ENCODE results near the gene TADA2A. TPM values are rescaled to one million over a fixed set of nuclear protein-coding genes. Genes with fewer than 3 reads are reported as not detected.
"Not testable (repeated sequence)": the region's sequence is repeated elsewhere in the genome, so short reads cannot be mapped to it uniquely, and the experiment has no call there.

Gene TADA2A
- total RNA-seq, 1 donor from 2014 or later = 41.9 TPM

DNA sequence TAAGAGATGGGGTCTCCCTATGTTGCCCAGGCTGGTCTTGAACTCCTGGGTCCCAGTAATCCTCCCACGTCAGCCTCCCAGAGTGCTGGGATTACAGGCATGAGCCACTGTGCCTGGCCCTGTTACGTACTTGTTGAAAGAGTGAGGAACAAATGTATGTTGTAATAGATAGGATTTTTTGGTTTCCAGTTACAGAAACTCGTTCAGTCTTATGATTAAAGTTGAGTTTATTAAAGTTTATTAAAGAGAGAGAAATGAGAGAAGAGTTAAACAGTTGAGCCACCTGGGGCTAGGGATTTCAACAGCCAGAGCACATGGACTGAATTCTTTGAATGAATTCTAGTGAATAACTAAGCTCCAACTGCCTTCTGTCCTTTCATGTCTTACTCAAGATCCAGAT, 3.7 kb downstream of the TADA2A start:
- Mint-ChIP-seq H3K9me3 (no peaks in the 10 kb centered on the region), H3K4me1 (ENCODE audit: low read depth) (peaks cover 34% of the 10 kb centered on the region), H3K36me3 (ENCODE audit: low read depth) (peaks cover 37% of the 10 kb centered on the region), H3K4me3 (no peak overlapping the region), H3K27ac (peak overlapping the region; percentile 38), H3K27me3 (ENCODE audit: insufficient read depth) (no peaks in the 10 kb centered on the region)
- intact Hi-C loops (cut with micrococcal nuclease) = no loop called here
- DNase-seq (ENCODE audit: low spot score) = no peak

- H3K36me3 Mint-ChIP-seq (ENCODE audit: low read depth) = peaks cover 29% of the 10 kb centered on the region
- no peak overlapping the region for H3K27ac Mint-ChIP-seq
- H3K9me3 Mint-ChIP-seq = no peaks in the 10 kb centered on the region
- no peak for DNase-seq (ENCODE audit: low spot score)
- intact Hi-C loops (cut with micrococcal nuclease) = no loop called here
- no peaks in the 10 kb centered on the region for H3K27me3 Mint-ChIP-seq (ENCODE audit: insufficient read depth)
- H3K4me3 Mint-ChIP-seq = no peak overlapping the region
- peaks cover 19% of the 10 kb centered on the region for H3K4me1 Mint-ChIP-seq (ENCODE audit: low read depth)
Measured at GRCh38 chr17:37413875-37414519, 7.3 kb downstream of the TADA2A start.

DNA sequence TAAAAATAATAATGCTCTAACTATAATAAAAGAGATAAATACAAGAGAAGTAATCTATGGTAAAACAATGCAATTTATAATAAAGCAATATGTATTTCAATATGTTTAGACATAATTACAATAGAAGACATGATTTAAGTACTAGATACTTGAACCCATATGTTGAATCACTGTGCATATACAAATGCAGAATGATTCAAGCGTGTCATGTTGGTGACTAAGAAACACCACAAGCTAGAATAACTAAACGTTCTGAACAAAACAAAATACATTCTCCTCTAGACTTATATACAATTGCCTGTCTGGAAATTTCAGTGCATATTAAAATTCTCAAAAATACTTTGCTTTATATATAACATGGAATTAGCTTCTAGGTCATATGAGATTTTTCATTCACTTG, 11.2 kb downstream of the TADA2A start:
- H3K4me3 Mint-ChIP-seq = no peak overlapping the region
- H3K9me3 Mint-ChIP-seq = no peaks in the 10 kb centered on the region
- DNase-seq (ENCODE audit: low spot score) = no peak
- intact Hi-C loops (cut with micrococcal nuclease) = no loop called here
- no peaks in the 10 kb centered on the region for H3K27me3 Mint-ChIP-seq (ENCODE audit: insufficient read depth)
- H3K36me3 Mint-ChIP-seq (ENCODE audit: low read depth) = peaks cover 21% of the 10 kb centered on the region
- H3K27ac Mint-ChIP-seq = no peak overlapping the region
- H3K4me1 Mint-ChIP-seq (ENCODE audit: low read depth) = peaks cover 7% of the 10 kb centered on the region

- Mint-ChIP-seq H3K4me1 (ENCODE audit: low read depth) (no peaks in the 10 kb centered on the region), H3K4me3 (no peak overlapping the region), H3K9me3 (no peaks in the 10 kb centered on the region), H3K36me3 (ENCODE audit: low read depth) (peaks cover 22% of the 10 kb centered on the region), H3K27ac (peak overlapping the region; percentile 6), H3K27me3 (ENCODE audit: insufficient read depth) (no peaks in the 10 kb centered on the region)
- no peak for DNase-seq (ENCODE audit: low spot score)
- intact Hi-C loops (cut with micrococcal nuclease) = no loop called here
Measured at GRCh38 chr17:37422971-37423625, 16.4 kb downstream of the TADA2A start.

DNA sequence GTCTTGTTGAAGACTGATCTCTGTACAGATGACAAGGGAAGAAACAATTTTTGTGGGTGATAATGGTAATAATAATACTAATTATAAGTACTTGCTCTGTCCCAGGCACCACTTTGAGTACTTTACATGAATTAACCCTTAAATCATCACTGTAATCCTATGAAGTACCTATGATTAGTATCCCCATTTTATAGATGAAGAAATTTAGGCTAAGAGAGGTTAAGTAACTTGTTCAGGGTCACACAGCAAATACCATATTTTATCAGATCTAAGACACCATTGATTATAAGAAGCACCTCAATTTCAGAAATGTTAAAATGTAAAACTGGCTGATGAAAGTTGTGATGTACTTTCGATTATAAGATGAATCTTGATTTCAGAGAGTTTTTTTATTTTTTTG, 18.6 kb downstream of the TADA2A start:
- DNase-seq (ENCODE audit: low spot score) = no peak
- Mint-ChIP-seq H3K27ac (no peak overlapping the region), H3K4me1 (ENCODE audit: low read depth) (peaks cover 14% of the 10 kb centered on the region), H3K9me3 (no peaks in the 10 kb centered on the region), H3K4me3 (no peak overlapping the region), H3K27me3 (ENCODE audit: insufficient read depth) (no peaks in the 10 kb centered on the region), H3K36me3 (ENCODE audit: low read depth) (peaks cover 34% of the 10 kb centered on the region)
- intact Hi-C loops (cut with micrococcal nuclease) = no loop called here

GRCh38 chr17:37429039-37429438, 22.4 kb downstream of the TADA2A start:
- Mint-ChIP-seq H3K4me3 (no peak overlapping the region), H3K4me1 (ENCODE audit: low read depth) (peaks cover 33% of the 10 kb centered on the region), H3K27me3 (ENCODE audit: insufficient read depth) (no peaks in the 10 kb centered on the region), H3K9me3 (no peaks in the 10 kb centered on the region), H3K36me3 (ENCODE audit: low read depth) (peaks cover 38% of the 10 kb centered on the region), H3K27ac (peak overlapping the region; percentile 55)
- no peak for DNase-seq (ENCODE audit: low spot score)
- intact Hi-C loops (cut with micrococcal nuclease) = no loop called here

DNA sequence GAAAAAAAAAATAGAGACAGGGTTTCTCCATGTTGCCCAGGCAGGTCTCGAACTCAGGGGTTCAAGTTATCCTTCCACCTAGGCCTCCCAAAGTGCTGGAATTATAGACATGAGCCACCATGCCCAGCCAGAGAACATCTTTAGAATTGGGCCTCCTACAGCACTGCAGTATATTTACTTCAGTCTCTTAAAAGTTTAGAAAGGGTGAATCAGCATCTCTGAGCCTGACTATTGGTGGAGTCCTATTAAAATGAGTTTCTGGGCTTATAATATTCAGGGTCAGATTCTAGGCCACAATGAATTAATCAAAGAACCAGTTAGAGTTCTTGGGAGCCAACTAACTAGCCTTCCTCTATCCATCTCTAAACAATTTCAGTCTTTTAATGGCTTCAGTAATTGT, 22.8 kb downstream of the TADA2A start:
- H3K4me3 Mint-ChIP-seq = peak overlapping the region; percentile 19
- peaks cover 37% of the 10 kb centered on the region for H3K4me1 Mint-ChIP-seq (ENCODE audit: low read depth)
- H3K27ac Mint-ChIP-seq = peak overlapping the region; percentile 95
- intact Hi-C loops (cut with micrococcal nuclease) = no loop called here
- H3K27me3 Mint-ChIP-seq (ENCODE audit: insufficient read depth) = no peaks in the 10 kb centered on the region
- no peak for DNase-seq (ENCODE audit: low spot score)
- peaks cover 41% of the 10 kb centered on the region for H3K36me3 Mint-ChIP-seq (ENCODE audit: low read depth)
- H3K9me3 Mint-ChIP-seq = no peaks in the 10 kb centered on the region

- intact Hi-C loops (cut with micrococcal nuclease) = loop anchor here (1.0 to 2.0 kb wide), 4 partner anchors 23 to 140 kb away; partner anchors contain the start of gene DUSP14
- H3K27ac Mint-ChIP-seq = peak overlapping the region; percentile 95
- H3K27me3 Mint-ChIP-seq (ENCODE audit: insufficient read depth) = no peaks in the 10 kb centered on the region
- DNase-seq (ENCODE audit: low spot score) = no peak
- H3K9me3 Mint-ChIP-seq = no peaks in the 10 kb centered on the region
- peaks cover 37% of the 10 kb centered on the region for H3K4me1 Mint-ChIP-seq (ENCODE audit: low read depth)
- peaks cover 39% of the 10 kb centered on the region for H3K36me3 Mint-ChIP-seq (ENCODE audit: low read depth)
- peak overlapping the region; percentile 19 for H3K4me3 Mint-ChIP-seq
Measured at GRCh38 chr17:37430051-37430627, 23.5 kb downstream of the TADA2A start.

DNA sequence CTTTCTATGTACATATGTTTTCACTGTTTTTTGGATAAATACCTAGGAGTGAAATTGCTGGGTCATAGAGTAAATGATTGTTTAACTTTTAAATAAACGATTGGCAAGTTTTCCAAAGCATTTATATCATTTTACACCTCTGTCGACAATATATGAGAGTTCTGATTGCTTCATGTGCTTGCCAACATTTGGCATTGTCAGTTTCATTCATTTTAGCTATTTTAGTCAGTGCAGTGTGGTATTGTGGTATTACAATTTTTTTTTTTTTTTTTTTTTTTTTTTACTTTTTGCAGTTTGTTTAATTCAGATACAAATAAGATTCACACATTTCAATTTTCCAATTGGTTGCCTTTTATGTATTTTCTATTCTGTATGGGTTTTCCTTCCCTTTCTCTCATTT, 26.0 kb downstream of the TADA2A start:
- H3K27me3 Mint-ChIP-seq (ENCODE audit: insufficient read depth) = no peaks in the 10 kb centered on the region
- peaks cover 31% of the 10 kb centered on the region for H3K36me3 Mint-ChIP-seq (ENCODE audit: low read depth)
- intact Hi-C loops (cut with micrococcal nuclease) = no loop called here
- H3K4me1 Mint-ChIP-seq (ENCODE audit: low read depth) = peaks cover 37% of the 10 kb centered on the region
- H3K9me3 Mint-ChIP-seq = no peaks in the 10 kb centered on the region
- no peak overlapping the region for H3K27ac Mint-ChIP-seq
- DNase-seq (ENCODE audit: low spot score) = no peak
- no peak overlapping the region for H3K4me3 Mint-ChIP-seq

DNA sequence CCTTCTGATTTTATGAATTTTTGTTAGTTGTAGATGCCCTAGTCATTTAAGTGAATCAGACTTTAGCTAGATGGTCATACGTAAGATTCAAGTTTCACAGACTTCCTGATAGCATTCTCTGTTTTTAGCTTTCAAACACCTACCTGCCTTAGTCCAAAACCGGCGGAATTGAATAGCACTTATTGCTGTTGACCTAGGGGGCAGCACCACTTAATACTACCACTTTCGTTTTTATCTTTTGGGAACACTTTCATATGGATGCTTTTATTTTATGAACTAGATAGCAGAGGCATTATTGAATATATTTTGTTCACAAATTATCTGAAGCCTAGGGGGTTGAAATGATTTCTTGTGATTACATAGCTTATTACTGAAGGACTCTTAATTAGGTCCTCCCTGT, 31.5 kb downstream of the TADA2A start:
- intact Hi-C loops (cut with micrococcal nuclease) = no loop called here
- Mint-ChIP-seq H3K9me3 (no peaks in the 10 kb centered on the region), H3K4me1 (ENCODE audit: low read depth) (peaks cover 14% of the 10 kb centered on the region), H3K27ac (no peak overlapping the region), H3K36me3 (ENCODE audit: low read depth) (peaks cover 29% of the 10 kb centered on the region), H3K27me3 (ENCODE audit: insufficient read depth) (no peaks in the 10 kb centered on the region), H3K4me3 (no peak overlapping the region)
- DNase-seq (ENCODE audit: low spot score) = no peak

GRCh38 chr17:37440424-37440823, 33.7 kb downstream of the TADA2A start:
- Mint-ChIP-seq H3K9me3 (no peaks in the 10 kb centered on the region), H3K4me3 (no peak overlapping the region), H3K4me1 (ENCODE audit: low read depth) (peaks cover 7% of the 10 kb centered on the region), H3K27ac (no peak overlapping the region), H3K27me3 (ENCODE audit: insufficient read depth) (no peaks in the 10 kb centered on the region), H3K36me3 (ENCODE audit: low read depth) (peaks cover 35% of the 10 kb centered on the region)
- no peak for DNase-seq (ENCODE audit: low spot score)
- intact Hi-C loops (cut with micrococcal nuclease) = no loop called here

- H3K4me3 Mint-ChIP-seq; H3K27me3 Mint-ChIP-seq (ENCODE audit: insufficient read depth); DNase-seq (ENCODE audit: low spot score); H3K27ac Mint-ChIP-seq; H3K9me3 Mint-ChIP-seq; intact Hi-C loops (cut with micrococcal nuclease); H3K4me1 Mint-ChIP-seq (ENCODE audit: low read depth): not testable (repeated sequence)
- peaks cover 39% of the 10 kb centered on the region for H3K36me3 Mint-ChIP-seq (ENCODE audit: low read depth)
Measured at GRCh38 chr17:37441369-37442014, 34.8 kb downstream of the TADA2A start.

GRCh38 chr17:37446027-37446426, 39.3 kb downstream of the TADA2A start:
- intact Hi-C loops (cut with micrococcal nuclease) = no loop called here
- Mint-ChIP-seq H3K27me3 (ENCODE audit: insufficient read depth) (no peaks in the 10 kb centered on the region), H3K4me3 (no peak overlapping the region), H3K27ac (no peak overlapping the region), H3K36me3 (ENCODE audit: low read depth) (peaks cover 29% of the 10 kb centered on the region), H3K9me3 (no peaks in the 10 kb centered on the region), H3K4me1 (ENCODE audit: low read depth) (peaks cover 8% of the 10 kb centered on the region)
- DNase-seq (ENCODE audit: low spot score) = no peak

Data from activated T-helper 1 cell treated with anti-CD3 and anti-CD28 coated beads, Interleukin-12 subunit alpha, Interleukin-12 subunit beta, Interleukin-2, Interleukin-4 antibody, amounts not matched to agents 30 ng/mL and 10 ng/mL and 1 ng/mL, durations not matched to agents 14 hours and 24 hours and 36 hours (primary cell).